ENCODE results near the gene ISYNA1.

The ISYNA1 gene

DNA sequence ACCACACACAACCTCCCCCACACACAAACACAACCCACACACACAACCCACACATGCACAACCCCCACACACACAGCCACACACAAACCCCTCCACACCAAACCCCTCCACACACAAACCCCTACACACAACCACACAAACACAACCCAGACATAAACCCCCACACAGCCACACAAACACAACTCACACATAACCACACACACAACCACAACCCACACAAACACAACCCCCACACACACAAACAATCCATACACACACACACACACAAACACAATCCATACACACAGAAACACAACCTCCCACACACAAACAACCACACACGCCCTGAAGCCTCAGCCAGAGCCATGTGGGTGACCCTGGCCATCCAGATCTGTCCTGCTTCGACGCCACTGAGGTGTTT, 30.0 kb upstream of the ISYNA1 start:
- Histone ChIP-seq H3K4me1 (ENCODE audit: control insufficient read depth, low read length) (no peaks in the 10 kb centered on the region), H3K79me2 (ENCODE audit: control insufficient read depth, low read length) (peaks cover 11% of the 10 kb centered on the region), H3K4me2 (ENCODE audit: low read length) (no peak overlapping the region), H3K9me3 (ENCODE audit: control insufficient read depth, insufficient read depth, low read length) (no peaks in the 10 kb centered on the region), H3K4me3 (ENCODE audit: low read length) (no peak overlapping the region), H3K27ac (ENCODE audit: low read depth, low read length) (no peak overlapping the region), H3K36me3 (ENCODE audit: control insufficient read depth, low read length) (peaks cover 10% of the 10 kb centered on the region; the same call in 1 of the 2 replicates), H3K27me3 (ENCODE audit: control insufficient read depth, low read length) (no peaks in the 10 kb centered on the region), H3F3A (ENCODE audit: control insufficient read depth, insufficient read depth) (no peaks in the 10 kb centered on the region), H3K9me2 (replicated peaks; ENCODE audit: control insufficient read depth, low read length) (no peaks in the 10 kb centered on the region), H4K20me1 (ENCODE audit: control insufficient read depth, insufficient read depth, low read depth, low read length) (peaks cover 4% of the 10 kb centered on the region)
- TF ChIP-seq, protein P1, sequence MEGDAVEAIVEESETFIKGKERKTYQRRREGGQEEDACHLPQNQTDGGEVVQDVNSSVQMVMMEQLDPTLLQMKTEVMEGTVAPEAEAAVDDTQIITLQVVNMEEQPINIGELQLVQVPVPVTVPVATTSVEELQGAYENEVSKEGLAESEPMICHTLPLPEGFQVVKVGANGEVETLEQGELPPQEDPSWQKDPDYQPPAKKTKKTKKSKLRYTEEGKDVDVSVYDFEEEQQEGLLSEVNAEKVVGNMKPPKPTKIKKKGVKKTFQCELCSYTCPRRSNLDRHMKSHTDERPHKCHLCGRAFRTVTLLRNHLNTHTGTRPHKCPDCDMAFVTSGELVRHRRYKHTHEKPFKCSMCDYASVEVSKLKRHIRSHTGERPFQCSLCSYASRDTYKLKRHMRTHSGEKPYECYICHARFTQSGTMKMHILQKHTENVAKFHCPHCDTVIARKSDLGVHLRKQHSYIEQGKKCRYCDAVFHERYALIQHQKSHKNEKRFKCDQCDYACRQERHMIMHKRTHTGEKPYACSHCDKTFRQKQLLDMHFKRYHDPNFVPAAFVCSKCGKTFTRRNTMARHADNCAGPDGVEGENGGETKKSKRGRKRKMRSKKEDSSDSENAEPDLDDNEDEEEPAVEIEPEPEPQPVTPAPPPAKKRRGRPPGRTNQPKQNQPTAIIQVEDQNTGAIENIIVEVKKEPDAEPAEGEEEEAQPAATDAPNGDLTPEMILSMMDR (IDR thresholded peaks at IDR 0.05; ENCODE audit: low read depth, low read length, poor library complexity, severe bottlenecking) = no peak
- TF ChIP-seq EZH2phosphoT487 (IDR thresholded peaks at IDR 0.05; ENCODE audit: borderline replicate concordance, low read length) = no peak

DNA sequence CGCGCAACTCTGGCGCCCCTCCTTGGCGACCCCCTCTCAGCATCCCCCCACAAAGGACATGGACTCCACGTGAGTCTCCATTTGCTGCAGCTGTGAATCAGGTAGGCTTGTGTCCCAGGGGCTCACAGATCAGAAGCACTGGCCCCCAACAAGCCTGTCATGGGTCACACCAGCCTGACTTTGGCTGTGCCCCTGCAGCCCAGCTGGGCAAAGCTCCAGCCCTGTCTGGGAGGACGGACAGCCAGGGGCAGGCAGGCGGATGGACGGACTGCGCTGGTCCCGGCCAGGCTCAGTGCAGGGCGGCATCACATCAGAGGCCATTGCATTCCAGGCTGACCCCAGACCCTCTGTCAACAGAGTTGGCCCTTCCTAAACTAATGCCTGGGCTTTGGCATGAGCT, 28.4 kb upstream of the ISYNA1 start:
- no peaks in the 10 kb centered on the region for H3K9me2 ChIP-seq (replicated peaks; ENCODE audit: control insufficient read depth, low read length)
- H3K79me2 ChIP-seq (ENCODE audit: control insufficient read depth, low read length) = peaks cover 11% of the 10 kb centered on the region
- TF ChIP-seq, protein P1 (IDR thresholded peaks at IDR 0.05; ENCODE audit: low read depth, low read length, poor library complexity, severe bottlenecking) = no peak
- TF ChIP-seq EZH2phosphoT487 (IDR thresholded peaks at IDR 0.05; ENCODE audit: borderline replicate concordance, low read length) = no peak
- no peaks in the 10 kb centered on the region for H3F3A ChIP-seq (ENCODE audit: control insufficient read depth, insufficient read depth)
- H3K36me3 ChIP-seq (ENCODE audit: control insufficient read depth, low read length) = peaks cover 17% of the 10 kb centered on the region
- no peak overlapping the region for H3K27ac ChIP-seq (ENCODE audit: low read depth, low read length)
- H3K4me3 ChIP-seq (ENCODE audit: low read length) = no peak overlapping the region
- no peaks in the 10 kb centered on the region for H3K27me3 ChIP-seq (ENCODE audit: control insufficient read depth, low read length)
- no peaks in the 10 kb centered on the region for H3K4me1 ChIP-seq (ENCODE audit: control insufficient read depth, low read length)
- no peaks in the 10 kb centered on the region for H3K9me3 ChIP-seq (ENCODE audit: control insufficient read depth, insufficient read depth, low read length)
- peaks cover 7% of the 10 kb centered on the region for H4K20me1 ChIP-seq (ENCODE audit: control insufficient read depth, insufficient read depth, low read depth, low read length)
- H3K4me2 ChIP-seq (ENCODE audit: low read length) = no peak overlapping the region

GRCh38 chr19:18465964-18466339, 28.0 kb upstream of the ISYNA1 start:
- no peak overlapping the region for H3K4me2 ChIP-seq (ENCODE audit: low read length)
- H3F3A ChIP-seq (ENCODE audit: control insufficient read depth, insufficient read depth) = no peaks in the 10 kb centered on the region
- H3K9me2 ChIP-seq (replicated peaks; ENCODE audit: control insufficient read depth, low read length) = no peaks in the 10 kb centered on the region
- H3K27me3 ChIP-seq (ENCODE audit: control insufficient read depth, low read length) = no peaks in the 10 kb centered on the region
- H3K4me3 ChIP-seq (ENCODE audit: low read length) = no peak overlapping the region
- H3K4me1 ChIP-seq (ENCODE audit: control insufficient read depth, low read length) = no peaks in the 10 kb centered on the region
- H3K36me3 ChIP-seq (ENCODE audit: control insufficient read depth, low read length) = peaks cover 21% of the 10 kb centered on the region
- H3K9me3 ChIP-seq (ENCODE audit: control insufficient read depth, insufficient read depth, low read length) = no peaks in the 10 kb centered on the region
- no peak for TF ChIP-seq EZH2phosphoT487 (IDR thresholded peaks at IDR 0.05; ENCODE audit: borderline replicate concordance, low read length)
- TF ChIP-seq, protein P1 (IDR thresholded peaks at IDR 0.05; ENCODE audit: low read depth, low read length, poor library complexity, severe bottlenecking) = no peak
- no peak overlapping the region for H3K27ac ChIP-seq (ENCODE audit: low read depth, low read length)
- peaks cover 11% of the 10 kb centered on the region for H3K79me2 ChIP-seq (ENCODE audit: control insufficient read depth, low read length)
- H4K20me1 ChIP-seq (ENCODE audit: control insufficient read depth, insufficient read depth, low read depth, low read length) = peaks cover 7% of the 10 kb centered on the region

All from DOHH2 (cell line).